Activated CD4-positive, alpha-beta T cell treated with anti-CD3 and anti-CD28 coated beads, Interleukin-2, amount 50 U/mL, for 24 hours (primary cell): ENCODE data around the gene LITAFD.
"Not testable (repeated sequence)": the region's sequence is repeated elsewhere in the genome, so short reads cannot be mapped to it uniquely, and the experiment has no call there.

Experiments used
- DNase-seq, 2 donors: peaks; one replicate each; pipeline ENCODE4 v3.0.0-alpha.2; 2020; ENCODE audit warnings: low read depth in 1 of 2, low spot score in 1 of 2

Gene LITAFD

DNA sequence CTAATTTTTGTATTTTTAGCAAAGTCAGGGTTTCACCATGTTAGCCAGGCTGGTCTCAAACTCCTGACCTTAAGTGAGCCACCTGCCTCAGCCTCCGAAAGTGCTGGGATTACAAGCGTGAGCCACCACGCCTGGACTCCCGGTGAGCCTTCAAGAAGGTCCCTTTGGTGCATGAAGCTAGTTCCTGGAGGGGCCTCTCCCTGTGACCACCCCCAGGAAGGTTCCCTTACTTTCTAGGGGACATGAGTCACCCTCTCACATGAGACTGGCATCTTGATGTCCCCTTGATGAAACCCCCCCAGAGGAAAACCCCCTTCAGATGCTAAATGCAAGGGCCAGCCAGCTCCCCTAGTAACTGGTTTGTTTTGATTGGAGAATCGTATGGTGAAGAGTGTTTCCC, 26.2 kb upstream of the LITAFD start:
- DNase-seq: no peak

DNA sequence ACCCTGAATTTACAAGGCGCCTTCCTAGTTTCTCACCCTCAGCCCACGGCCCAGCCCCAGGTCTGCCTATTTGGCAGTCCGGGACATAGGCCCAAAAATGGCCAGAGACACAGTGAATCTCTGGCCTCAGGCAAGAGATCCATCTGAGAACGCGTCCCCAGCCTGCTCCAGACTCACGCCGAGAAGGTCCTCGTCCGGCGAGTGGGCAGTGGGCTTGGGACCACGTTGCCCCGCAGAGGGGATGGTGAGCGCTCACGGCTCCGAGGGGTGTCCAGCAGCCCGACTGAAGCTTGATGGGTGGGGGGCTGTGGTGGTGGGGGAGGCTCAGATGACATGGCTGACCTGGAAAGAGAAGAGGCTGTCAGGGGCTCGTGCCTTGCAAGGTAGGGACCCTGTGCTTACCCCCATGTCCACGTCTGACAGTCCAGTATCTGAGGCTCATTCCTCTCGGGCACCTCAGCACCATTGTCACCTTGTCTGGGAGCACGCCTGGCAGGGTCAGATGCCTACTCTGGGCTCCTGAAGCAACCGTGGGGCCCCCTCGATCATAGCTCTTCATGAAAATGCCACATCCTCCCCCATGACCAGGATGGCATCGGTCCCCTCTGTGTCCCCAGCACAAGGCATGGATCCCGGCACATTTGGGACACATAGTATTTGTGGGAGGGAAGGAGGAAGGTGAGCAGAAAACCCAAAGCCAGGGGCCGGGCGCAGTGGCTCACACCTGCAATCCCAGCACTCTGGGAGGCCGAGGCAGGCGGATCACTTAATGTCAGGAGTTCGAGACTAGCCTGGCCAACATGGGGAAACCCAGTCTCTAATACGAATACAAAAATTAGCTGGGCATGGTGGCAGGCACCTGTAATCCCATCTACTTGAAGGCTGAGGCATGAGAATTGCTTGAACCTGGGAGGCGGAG, 22.9 kb upstream of the LITAFD start:
- no peak for DNase-seq

DNA sequence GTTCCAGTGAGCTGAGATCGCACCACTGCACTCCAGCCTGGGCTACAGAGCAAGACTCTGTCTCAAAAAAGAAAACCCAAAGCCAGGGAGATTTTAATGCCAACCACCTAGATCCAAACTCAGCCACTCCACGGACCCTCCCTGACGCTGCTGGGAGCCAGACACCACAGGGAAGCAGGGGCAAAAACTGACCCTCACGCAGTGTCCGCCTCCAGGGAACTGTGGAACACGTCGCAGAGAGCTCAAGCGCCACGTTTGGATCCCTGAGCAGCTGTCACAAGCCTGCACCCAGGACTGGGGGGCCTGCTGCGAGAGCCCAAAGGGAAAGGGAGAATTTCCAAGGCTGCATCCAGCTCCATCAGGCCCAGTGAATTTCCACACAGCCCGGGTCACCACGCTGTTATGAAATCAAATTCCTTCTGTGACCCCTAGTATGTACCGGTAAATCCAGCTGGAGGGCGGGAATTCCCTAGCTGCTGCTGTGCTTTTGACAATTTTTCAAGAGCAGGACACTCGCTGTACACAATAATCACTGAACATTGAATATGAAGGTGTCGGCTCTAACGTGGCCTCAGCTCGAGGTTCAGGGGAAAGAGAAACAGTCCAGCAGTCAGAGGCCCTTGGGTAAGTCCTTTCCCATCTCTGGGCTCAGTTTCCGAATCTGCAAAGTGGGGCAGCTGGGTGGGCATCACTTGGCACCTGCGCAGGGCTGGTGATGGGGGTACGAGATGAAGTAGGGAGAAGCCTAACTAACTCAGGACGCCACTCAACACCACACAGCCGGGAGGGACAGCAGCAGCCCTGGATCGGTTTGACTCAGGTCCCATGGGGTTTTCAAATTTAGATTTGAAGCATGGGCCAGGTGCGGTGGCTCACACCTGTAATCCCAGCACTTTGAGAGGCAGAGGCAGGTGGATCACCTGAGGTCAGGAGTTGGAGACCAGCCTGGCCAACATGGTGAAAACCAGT, 22.0 kb upstream of the LITAFD start:
- no peak for DNase-seq

DNA sequence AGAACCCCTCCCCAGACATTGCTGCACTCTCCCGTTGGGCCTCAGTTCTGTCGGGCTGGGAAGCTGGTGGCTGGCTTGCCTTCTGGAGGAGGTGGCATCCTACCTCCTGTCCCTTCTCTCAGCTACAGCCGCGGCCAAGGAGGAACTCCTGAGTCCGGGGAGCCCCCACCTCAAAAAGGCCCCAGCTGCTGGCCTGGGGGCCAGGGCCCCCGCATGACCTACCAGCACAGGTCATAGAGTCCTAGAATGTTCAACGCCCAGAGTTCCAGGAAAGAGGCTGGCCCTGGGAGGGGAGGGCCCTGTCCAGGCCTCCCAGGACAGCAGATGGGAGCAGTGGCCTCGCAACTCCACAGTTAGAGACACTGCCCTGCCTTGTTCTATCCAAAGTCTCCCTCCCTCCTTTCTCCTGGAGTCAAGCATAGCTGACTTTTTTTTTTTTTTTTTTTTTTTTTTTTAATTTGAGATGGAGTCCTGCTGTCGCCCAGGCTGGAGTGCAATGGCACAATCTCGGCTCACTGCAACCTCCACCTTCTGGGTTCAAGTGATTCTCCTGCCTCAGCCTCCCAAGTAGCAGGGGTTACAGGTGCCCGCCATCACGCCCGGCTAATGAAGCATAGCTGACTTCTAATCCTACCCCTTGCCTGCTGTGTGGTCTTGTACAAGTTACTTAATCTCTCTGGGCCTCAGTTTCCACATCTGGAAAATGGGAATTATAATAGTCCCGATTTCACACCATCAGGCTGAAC, 20.4 kb upstream of the LITAFD start:
- no peak for DNase-seq

DNA sequence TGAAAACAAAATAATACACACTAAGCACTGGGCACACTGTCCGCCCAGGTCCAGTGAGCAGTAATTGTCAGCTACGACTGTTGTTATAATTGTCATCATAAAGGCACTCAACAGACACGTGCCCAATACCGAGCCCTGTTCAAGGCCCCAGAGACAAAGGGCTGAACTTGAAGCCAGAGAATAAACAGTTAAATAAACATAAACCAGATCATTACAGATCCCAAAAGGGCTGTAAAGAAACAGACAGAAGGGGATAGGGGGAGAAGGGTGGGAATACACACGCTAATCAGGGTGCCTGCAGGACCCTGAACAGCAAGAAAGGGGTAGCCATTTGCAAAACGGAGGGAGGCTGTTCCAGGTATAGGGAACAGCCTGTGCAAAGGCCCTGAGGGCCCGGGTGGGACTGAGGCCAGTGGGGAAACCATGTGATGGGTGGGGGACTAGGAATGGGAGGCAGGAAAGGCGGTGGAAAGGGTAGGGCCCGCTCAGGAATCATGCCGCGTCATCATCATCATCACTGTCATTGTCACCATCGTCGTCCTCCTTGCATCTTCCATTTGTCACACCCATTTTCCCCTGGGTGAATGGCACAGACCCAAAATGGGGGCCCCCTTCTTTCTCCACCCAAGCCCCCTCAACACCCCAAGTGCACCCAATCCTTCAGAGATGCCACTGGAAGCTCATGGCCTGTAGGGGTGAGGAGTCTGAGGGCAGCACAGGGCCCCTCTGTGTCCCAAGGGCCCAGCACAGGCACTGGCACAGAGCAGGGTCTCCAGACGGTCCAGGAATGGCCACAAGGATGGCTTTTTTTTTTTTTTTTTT, 19.6 kb upstream of the LITAFD start:
- DNase-seq: no peak

DNA sequence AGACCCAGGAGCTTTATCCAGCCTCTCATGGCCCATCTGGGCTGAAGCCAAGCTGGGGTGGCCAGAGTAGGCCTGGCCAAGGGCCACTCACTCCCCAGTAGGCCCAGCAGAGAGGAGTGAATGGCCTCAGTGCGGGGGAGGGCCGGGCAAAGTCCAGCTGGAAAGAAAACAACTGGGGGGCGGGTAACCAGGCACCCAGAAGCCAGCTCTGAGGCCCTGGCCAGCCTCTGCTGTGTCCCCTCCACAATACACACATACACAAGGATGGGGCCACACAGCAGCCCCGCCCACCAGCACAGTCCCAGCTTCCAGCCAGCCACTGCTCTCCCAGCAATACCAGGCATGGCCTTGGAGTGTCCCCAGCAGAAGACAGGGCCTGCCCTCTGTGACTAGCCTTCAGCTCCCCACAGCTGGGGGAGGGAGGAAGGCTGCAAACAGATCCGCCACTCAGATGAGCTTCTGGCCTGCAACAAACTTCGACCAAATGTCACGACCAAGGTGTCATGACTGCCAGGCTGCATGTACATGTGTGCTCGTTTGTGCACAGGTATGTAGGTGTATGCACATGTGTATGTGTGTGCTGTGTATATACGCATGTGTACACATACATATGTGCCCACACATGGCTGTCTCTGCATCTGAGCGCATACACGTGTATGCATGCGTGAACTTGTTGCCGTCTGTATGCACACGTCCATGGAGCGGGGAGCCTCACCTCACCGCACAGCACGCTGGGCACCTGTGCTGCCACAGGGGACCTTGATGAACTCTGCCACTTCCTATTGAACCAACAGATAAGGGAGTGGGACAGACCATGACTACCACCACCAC, 18.3 kb upstream of the LITAFD start:
- DNase-seq: no peak

DNA sequence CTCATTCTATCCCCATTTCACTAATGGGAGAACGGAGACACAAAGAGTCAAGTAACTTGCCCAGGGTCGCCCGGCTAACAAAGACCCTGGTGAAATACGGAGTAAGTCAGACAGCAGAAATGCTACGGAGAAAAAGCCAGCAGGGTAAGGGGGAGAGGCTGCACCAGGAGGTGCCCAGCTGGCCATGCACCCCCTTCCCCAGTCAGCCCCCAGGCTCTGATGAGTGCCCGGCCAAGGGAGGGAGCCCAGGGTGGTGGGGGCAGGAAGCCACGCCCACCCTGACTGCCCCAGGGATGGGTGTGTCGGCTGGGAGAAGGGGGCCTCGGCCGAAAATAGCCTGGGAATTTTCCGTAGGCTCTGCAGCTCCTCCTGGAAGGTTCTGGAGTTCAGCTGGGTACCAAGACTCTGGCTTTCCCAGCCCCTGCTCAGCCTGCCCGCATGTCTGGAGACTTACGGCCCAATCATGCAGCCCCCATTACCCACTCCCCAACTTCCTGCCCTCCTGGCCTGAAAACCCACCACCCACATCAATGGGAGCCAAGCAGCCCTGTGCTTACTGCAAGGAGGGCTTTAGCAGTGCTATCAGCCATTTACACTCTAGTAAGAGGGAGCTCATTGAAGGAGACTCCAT, 17.6 kb upstream of the LITAFD start:
- no peak for DNase-seq

DNA sequence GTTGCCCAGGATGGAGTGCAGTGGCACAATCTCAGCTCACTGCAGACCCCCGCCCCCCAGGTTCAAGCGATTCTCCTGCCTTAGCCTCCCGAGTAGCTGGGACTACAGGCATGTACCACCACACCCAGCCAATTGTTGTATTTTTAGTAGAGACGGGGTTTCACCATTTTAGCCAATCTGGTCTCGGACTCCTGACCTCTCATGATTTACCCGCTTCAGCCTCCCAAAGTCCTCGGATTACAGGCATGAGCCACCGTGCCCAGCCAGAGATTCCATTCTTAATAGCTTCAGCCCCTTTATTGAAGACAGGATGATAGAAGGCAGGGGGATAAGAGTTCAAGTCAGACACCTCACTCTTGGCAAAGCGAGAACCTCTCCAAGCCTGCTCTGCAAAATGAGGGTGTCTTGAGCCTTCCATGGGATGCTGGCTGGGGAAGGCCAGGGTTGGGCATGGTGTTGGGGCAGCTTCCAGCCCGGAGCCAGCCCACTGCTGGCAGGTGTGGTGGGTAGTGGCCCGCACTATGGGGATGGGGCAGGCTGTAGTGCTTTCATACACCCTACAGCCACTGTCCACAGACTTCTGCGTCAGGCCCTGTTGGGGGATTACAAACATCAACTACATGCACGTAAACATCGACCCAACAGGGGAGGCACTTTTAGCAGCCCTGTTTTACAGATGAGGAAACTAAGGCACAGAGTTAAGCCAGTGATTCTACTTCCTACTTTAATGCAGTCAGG, 16.8 kb upstream of the LITAFD start:
- DNase-seq: no peak

DNA sequence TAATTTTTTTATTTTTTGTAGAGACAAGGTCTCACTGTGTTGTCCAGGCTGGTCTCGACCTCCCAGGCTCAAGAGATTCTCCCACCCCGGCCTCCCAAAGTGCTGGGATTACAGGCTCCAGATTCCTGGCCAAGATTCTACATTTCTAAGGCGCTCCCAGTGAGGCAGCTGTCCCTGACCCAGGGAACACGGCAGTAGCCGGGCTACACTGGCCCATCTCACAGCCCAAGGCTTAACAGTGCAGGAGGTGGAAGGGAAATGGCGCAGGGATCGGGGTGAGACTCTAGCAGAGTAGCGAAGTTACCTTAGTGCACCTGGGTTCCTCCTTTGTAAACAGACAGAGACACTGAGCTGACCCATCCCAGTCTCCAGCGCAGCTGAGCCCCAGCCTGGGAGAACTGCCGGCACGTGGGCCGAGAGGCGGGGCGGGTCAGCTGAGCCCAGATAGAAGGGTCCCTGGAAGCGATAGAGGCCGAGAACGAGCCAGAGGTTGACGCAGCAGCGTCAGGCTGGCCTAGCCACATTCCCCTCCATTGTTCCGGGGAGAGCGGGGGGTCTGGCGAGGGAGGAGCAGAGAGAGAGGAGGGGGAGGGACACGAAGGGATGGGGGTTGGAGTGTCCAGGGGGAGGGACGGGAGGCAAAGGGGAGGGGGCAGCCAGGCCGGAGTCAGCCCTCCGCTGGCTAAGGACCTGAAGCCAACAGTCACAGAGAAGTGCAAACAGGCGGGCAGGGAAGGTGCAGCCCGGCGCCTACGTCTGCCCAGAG, 15.8 kb upstream of the LITAFD start:
- DNase-seq: no peak

DNA sequence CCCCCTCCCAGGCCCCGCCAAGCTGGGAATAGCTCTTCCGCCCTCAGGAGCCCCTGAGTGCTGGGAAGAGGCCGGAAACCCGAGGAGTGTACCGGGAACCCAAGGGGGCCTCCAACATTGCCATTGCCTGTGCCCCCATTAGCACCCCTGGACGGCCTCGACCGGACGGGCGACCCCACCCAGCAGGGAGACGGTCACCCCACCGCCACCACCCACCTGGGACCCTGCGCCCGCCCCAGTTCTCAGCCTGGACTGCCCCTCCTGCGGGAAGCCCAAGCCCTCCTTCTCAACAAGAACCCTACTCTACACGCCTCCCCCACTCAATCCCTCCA, 15.3 kb upstream of the LITAFD start:
- no peak for DNase-seq

DNA sequence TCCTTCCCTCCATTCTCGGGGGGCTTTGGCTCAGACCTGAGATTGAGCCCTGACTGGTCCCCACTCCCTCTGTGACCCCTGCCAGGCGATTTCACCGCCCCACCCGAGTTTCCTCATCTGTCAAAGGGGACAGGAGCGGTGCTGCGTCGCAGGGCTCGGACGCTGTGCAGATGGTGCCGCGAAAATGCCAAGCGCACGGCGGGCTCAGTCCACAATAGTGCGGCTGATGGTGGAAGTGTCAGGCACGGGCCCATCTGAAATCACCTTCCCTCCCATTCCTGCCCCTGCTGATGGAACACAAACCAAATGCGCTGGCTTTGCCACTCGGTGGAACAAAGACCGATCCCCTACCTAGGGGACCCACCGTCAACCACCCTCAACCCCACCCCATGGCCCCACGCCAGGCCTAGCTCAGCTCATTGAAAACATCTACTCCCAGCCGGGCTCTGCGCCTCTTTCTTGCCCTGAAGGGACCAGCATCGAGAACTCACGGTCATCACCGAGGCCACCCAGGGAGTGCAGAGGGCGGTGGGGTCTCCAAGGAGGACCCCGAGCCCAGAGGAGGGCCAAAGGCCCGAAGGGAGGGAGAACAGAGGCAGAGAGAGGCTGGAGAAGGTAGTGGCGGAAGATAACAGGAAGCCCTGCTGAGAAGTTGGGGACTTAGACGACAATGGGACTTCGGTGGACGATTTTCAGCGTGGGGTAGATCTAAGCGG, 14.8 kb upstream of the LITAFD start:
- no peak for DNase-seq

DNA sequence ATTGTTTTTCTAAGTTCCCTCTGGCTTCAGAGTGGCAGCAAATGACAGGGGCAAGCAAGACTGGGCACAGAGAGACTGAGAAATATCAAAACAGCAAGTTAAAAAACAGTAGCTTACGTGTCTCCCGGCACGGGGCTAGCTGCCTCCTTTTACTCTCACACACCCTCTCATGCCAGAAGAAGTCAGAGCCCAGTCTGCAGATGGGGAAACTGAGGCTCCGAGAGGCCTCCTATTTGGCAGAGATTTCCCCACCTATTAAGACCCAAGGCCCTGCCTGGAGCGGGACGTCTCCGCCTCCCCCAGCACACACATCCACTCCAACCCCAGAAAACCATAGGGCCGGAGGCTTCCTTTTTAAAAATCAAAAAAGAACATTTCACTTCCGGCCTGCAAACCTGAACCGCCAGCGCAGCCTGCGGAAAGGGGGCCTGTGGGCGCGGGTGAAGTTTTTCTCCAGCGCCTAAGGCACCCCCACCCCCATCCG, 14.2 kb upstream of the LITAFD start:
- DNase-seq: no peak

DNA sequence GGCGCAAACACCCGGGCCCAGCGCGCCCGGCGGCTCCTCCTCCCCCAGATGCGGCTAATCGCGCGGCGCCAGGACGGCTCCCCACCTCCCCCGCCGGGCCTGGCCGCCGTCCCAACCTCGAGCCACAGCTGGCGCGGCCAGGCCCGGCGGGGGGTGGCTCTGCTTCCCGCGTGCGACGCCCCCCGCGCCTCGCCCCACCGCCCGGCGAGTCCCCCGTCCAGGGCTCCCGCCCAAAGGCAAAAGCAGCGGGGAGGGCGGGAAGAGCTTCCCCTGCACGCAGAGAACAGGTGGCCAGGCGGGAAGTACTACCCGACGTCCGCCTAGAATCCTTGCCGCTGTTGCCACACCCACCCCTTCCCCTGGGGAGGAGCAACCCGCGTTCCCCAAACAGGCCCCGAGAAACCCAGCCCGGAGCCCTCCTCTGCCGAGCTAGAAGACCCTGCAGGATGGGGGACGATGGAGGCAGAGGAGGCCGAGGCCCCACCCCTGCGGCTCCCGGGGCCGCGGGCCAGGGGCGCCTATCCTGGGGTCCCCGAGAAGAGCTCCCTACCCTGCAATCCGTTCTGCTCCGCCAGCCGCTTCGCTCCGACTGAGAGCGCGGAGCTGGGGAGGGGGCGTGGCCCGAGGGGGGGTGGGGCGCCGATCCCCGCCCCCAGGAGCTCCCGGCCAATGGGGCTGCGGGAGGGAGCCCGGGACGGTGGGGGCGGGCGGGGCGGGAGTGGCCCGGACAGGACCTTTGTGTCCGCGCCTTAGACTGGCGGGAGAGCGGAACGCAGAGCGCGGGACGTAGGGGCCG, 13.5 kb upstream of the LITAFD start, which contains the start of gene CARHSP1:
CARHSP1 (minus strand) TSS at position 591 of the 796 bp plus-strand sequence. CDS start 9,678 bp downstream, outside the sequence.
- DNase-seq: peak; percentile 54 to 64

DNA sequence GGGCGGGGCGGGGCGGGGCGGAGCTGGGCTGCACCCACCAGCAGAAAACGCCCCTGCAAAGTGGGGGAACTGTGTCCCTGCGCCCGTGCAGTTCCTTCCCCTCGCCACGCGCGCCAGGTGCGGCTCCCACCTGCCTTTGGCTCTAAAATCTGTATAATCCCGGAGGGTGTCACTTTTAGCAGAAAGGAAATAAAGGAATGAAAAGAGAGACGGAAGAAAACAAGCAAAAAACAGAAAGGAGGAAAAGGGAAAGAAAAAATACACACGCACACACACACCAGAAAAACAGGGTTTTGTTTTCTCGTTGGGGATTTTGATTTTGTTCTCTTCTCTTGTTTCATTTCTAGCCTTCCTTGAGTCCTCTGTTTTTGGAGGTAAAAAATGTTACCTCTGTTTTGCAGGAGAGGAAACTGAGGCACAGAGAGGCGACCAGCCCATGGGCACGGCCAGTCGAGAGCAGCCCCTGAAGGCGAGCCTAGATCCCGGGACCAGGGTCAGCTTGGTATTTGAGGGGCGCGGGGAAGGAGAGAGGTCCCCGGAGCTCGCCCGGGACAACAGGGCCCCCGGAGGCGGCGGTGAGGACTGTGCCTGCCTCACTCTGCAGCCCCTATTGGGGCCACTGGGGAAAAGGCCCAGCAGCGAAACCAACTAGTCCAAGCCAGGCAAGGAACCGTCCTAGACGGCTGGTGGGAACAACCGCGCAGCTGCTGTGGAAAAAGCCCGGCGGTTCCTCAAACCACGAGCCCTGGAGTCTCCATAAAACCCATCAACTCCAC, 12.8 kb upstream of the LITAFD start:
- DNase-seq: no peak

DNA sequence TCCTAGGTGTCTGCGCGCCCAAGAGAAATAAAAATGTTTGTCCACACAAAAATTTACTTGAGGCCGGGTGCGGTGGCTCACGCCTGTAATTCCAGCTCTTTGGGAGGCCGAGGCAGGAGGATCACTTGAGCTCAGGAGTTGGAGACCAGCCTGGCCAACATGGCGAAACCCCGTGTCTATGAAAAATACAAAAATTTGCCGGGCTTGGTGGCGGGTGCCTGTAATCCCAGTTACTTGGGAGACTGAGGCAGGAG, 12.2 kb upstream of the LITAFD start:
- not testable (repeated sequence) for DNase-seq

DNA sequence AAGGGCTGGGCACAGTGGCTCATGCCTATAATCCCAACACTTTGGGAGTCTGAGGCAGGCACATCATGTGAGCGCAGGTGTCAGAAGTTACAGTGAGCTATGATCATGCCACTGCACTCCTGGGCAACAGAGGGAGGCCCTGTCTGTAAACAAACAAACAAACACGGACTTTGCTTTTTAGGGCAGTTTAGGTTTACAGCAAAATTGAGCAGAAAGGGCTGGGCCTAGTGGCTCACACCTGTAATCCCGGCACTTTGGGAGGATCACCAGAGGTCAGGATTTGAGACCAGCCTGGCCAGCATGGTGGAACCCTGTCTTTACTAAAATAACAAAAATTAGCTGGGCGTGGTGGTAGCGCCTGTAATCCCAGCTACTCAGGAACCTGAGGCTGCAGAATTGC, 10.1 kb upstream of the LITAFD start:
- no peak for DNase-seq
